PC-9 (cell line): Measurements from ENCODE around the gene SRPK2. TPM values are rescaled to one million over a fixed set of nuclear protein-coding genes. Genes with fewer than 3 reads are reported as not detected.

Experiments used
- BruUV-seq: library from RNA; stranded (reverse); fragments of 400-500 nt; replicated peaks from 2 replicates; lab custom pipeline; 2021; lab: Mats Ljungman, UMichigan
- CTCF ChIA-PET: fragments of 300-600 bp; sonication (Branson Sonifier 250); formaldehyde crosslinking; loops from one replicate; lab custom pipeline; 2022; ENCODE audit warnings: antibody characterized with exemption; lab: Charles Lee
- POLR2A ChIA-PET: fragments of 300-600 bp; sonication (Branson Sonifier 250); formaldehyde crosslinking; loops from one replicate; lab custom pipeline; 2022; ENCODE audit warnings: antibody characterized with exemption; ENCODE audit not compliant: unreplicated experiment; lab: Charles Lee
- DNase-seq, 2 experiments: peaks; one replicate each; pipeline versions ENCODE4 v3.0.0 to v3.0.0-alpha.2; 2015 to 2022; ENCODE audit warnings: mixed read lengths in 1 of 2
- H2AFZ ChIP-seq: fragments of 200-600 bp; sonication (generic); 2 replicates; pipeline ENCODE4 v1.8.1; 2017; ENCODE audit warnings: antibody characterized with exemption
- H3F3A ChIP-seq: fragments of 200-600 bp; sonication (generic); 2 replicates; pipeline ENCODE4 v1.8.1; 2017; ENCODE audit warnings: antibody characterized with exemption, mild to moderate bottlenecking, low read depth; ENCODE audit not compliant: insufficient read depth
- H3K27ac ChIP-seq: fragments of 200-600 bp; sonication (generic); 2 replicates; pipeline ENCODE4 v1.6.1; 2016; ENCODE audit warnings: mixed run types
- H3K27me3 ChIP-seq: fragments of 200-600 bp; sonication (generic); 2 replicates; pipeline ENCODE4 v1.6.1; 2016; ENCODE audit warnings: low read depth, mixed run types; ENCODE audit not compliant: insufficient read depth
- H3K36me3 ChIP-seq: fragments of 200-600 bp; sonication (generic); 2 replicates; pipeline ENCODE4 v1.6.1; 2016; ENCODE audit warnings: low read depth, mixed run types
- H3K4me1 ChIP-seq: fragments of 200-600 bp; sonication (generic); replicated peaks from 2 replicates; pipeline ENCODE4 v1.6.1; 2016; ENCODE audit warnings: mixed run types; ENCODE audit not compliant: insufficient read depth
- H3K4me2 ChIP-seq: fragments of 200-600 bp; sonication (generic); 2 replicates; pipeline ENCODE4 v1.6.1; 2017; ENCODE audit warnings: mixed run types
- H3K4me3 ChIP-seq: fragments of 200-600 bp; sonication (generic); 2 replicates; pipeline ENCODE4 v1.6.1; 2016; ENCODE audit warnings: mixed run types
- H3K79me2 ChIP-seq: fragments of 200-600 bp; sonication (generic); 2 replicates; pipeline ENCODE4 v1.6.1; 2017; ENCODE audit warnings: low read depth, mixed run types
- H3K9me2 ChIP-seq: fragments of 200-600 bp; sonication (generic); 2 replicates; pipeline ENCODE4 v1.8.1; 2017; ENCODE audit warnings: mild to moderate bottlenecking; ENCODE audit not compliant: insufficient read depth
- H3K9me3 ChIP-seq: fragments of 200-600 bp; sonication (generic); 2 replicates; pipeline ENCODE4 v1.8.1; 2016; ENCODE audit warnings: low read depth; ENCODE audit not compliant: insufficient read depth
- H4K20me1 ChIP-seq: fragments of 200-600 bp; sonication (generic); 2 replicates; pipeline ENCODE4 v1.8.1; 2017; ENCODE audit not compliant: insufficient read depth
- EZH2 ChIP-seq: fragments of 200-600 bp; sonication (generic); IDR thresholded peaks from 2 replicates; pipeline ENCODE4 v1.8.0; 2017; ENCODE audit warnings: antibody characterized with exemption, low read depth
- intact Hi-C: fragments of 100-400 bp; cut with micrococcal nuclease; formaldehyde crosslinking; loops from one replicate; pipeline ENCODE4 v1.10.0; 2022; ENCODE audit not compliant: unreplicated experiment
- total RNA-seq: library from RNA; stranded (reverse); gene quantifications from 2 replicates; pipeline ENCODE4 v1.2.3, GENCODE V29; 2021
- TF ChIP-seq, protein P1 (sequence below): fragments of 200-600 bp; sonication (generic); conservative IDR thresholded peaks from 2 replicates; pipeline ENCODE4 v1.6.1; 2017; ENCODE audit warnings: mixed run types, antibody characterized with exemption, mild to moderate bottlenecking, moderate library complexity

Gene SRPK2
- total RNA-seq, 1 experiment from 2014 or later, result 60.6 TPM

DNA sequence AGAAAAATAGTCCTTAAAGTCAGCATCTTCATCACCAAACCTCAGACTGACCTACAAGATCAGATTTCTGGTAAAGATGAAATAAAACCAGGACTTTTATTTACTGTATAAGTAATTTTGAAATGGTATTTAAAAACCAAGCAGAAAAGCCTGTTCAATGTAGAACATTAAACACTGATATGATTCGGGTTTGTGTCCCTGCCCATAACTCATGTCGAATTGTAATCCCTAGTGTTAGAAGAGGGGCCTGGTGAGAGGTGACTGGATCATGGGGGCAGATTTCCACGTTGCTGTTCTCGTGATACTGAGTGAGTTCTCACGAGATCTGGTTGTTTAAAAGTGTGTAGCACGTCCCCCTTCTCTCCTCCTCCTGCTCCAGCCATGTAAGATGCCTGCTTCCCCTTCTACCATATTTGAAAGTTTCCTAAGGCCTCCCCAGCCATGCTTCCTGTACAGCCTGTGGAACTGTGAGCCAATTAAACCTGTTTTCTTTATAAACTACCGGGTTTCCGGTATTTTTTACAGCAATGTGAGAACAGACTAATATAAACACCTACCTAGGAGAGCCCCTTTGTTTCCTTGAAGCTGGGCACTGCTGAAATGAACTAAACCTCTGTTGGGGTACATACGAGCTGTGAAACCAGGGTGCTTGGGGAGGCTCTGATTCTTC lies 254.6 kb downstream of the SRPK2 start:
- H3K27me3 ChIP-seq, result no peaks in the 10 kb centered on the region
- no peaks in the 10 kb centered on the region for H4K20me1 ChIP-seq
- BruUV-seq, result no TSS peak
- no peaks in the 10 kb centered on the region for H3K9me2 ChIP-seq
- H3K27ac ChIP-seq, result no peak overlapping the region
- H2AFZ ChIP-seq, result no peak overlapping the region
- H3K4me3 ChIP-seq, result no peak overlapping the region
- no peaks in the 10 kb centered on the region for H3K9me3 ChIP-seq
- H3K4me2 ChIP-seq, result no peak overlapping the region
- no peaks in the 10 kb centered on the region for H3K79me2 ChIP-seq
- no peaks in the 10 kb centered on the region for H3F3A ChIP-seq
- POLR2A ChIA-PET, result no interaction called here
- H3K36me3 ChIP-seq, result no peaks in the 10 kb centered on the region; the same call in 1 of the 2 replicates
- no peak for DNase-seq
- intact Hi-C loops, result loop anchor here (10.0 kb wide), 1 partner anchor 181 kb away; no protein-coding TSS in a partner anchor
- H3K4me1 ChIP-seq, result peaks cover 14% of the 10 kb centered on the region
- CTCF ChIA-PET, result no interaction called here
- no peak for TF ChIP-seq EZH2
- TF ChIP-seq, protein P1, sequence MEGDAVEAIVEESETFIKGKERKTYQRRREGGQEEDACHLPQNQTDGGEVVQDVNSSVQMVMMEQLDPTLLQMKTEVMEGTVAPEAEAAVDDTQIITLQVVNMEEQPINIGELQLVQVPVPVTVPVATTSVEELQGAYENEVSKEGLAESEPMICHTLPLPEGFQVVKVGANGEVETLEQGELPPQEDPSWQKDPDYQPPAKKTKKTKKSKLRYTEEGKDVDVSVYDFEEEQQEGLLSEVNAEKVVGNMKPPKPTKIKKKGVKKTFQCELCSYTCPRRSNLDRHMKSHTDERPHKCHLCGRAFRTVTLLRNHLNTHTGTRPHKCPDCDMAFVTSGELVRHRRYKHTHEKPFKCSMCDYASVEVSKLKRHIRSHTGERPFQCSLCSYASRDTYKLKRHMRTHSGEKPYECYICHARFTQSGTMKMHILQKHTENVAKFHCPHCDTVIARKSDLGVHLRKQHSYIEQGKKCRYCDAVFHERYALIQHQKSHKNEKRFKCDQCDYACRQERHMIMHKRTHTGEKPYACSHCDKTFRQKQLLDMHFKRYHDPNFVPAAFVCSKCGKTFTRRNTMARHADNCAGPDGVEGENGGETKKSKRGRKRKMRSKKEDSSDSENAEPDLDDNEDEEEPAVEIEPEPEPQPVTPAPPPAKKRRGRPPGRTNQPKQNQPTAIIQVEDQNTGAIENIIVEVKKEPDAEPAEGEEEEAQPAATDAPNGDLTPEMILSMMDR, result no peak

DNA sequence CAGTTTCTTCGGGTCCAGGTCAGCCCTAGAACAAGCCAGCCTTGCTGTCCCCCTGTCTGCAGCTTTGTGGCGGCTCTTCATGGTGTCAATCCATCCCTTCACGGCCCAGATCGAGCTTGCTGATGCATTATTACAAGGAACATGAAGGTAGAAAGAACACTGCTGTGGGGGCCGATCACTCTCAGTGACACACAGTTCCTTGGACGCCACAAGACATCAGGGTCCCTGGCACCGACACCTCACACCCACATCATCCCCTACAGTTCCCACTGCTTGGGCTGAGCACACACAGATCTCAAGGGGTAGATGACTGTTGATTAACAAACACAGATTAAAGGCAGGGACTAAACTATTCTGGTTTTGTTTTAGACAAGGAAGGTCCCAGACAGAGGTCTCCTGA lies 255.4 kb downstream of the SRPK2 start:
- no peaks in the 10 kb centered on the region for H3K27me3 ChIP-seq
- H3K9me3 ChIP-seq, result no peaks in the 10 kb centered on the region
- no peaks in the 10 kb centered on the region for H3K36me3 ChIP-seq
- no peak for DNase-seq
- no TSS peak for BruUV-seq
- no peak overlapping the region for H3K27ac ChIP-seq
- no peaks in the 10 kb centered on the region for H4K20me1 ChIP-seq
- intact Hi-C loops, result loop anchor here (10.0 kb wide), 1 partner anchor 181 kb away; no protein-coding TSS in a partner anchor
- no peaks in the 10 kb centered on the region for H3K9me2 ChIP-seq
- no peaks in the 10 kb centered on the region for H3K79me2 ChIP-seq
- H2AFZ ChIP-seq, result no peak overlapping the region
- no peak overlapping the region for H3K4me2 ChIP-seq
- H3K4me1 ChIP-seq, result peaks cover 14% of the 10 kb centered on the region
- ChIA-PET CTCF (no interaction called here), POLR2A (no interaction called here)
- H3F3A ChIP-seq, result no peaks in the 10 kb centered on the region
- H3K4me3 ChIP-seq, result no peak overlapping the region
- no peak for TF ChIP-seq EZH2
- TF ChIP-seq, protein P1, result no peak

DNA sequence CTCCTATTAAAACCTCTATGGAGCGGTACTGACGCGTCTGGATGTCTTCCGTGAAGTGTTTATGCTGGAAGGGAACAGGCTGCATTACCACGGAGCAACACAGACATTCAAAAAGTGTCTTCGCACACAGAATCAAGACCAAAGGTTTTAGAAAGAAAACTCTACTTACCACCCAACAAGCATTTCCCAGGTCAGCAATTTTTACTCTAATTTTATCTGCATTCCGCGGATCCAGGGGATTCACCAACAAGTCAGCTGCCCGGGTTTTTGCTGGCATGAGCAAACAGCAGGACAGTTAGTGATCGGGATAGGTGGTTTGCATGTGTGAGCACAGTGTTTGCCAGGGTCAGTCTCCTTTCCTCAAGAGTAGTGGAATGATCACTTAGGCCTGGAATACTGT lies 255.9 kb downstream of the SRPK2 start:
- Histone ChIP-seq H2AFZ (no peak overlapping the region), H3F3A (no peaks in the 10 kb centered on the region), H3K4me1 (peaks cover 14% of the 10 kb centered on the region), H3K4me2 (no peak overlapping the region), H3K9me3 (no peaks in the 10 kb centered on the region), H3K27ac (no peak overlapping the region), H3K4me3 (no peak overlapping the region), H3K9me2 (no peaks in the 10 kb centered on the region), H3K79me2 (no peaks in the 10 kb centered on the region), H3K36me3 (no peaks in the 10 kb centered on the region), H4K20me1 (no peaks in the 10 kb centered on the region), H3K27me3 (no peaks in the 10 kb centered on the region)
- CTCF ChIA-PET, result no interaction called here
- TF ChIP-seq, protein P1, result no peak
- TF ChIP-seq EZH2, result no peak
- intact Hi-C loops, result loop anchor here (10.0 kb wide), 1 partner anchor 182 kb away; no protein-coding TSS in a partner anchor
- BruUV-seq, result no TSS peak
- POLR2A ChIA-PET, result no interaction called here
- no peak for DNase-seq
